HG02763 (cell line): ENCODE measurements around the gene PLAC9.
"Not testable (repeated sequence)": the region's sequence is repeated elsewhere in the genome, so short reads cannot be mapped to it uniquely, and the experiment has no call there.

Source experiments
- ATAC-seq: cut with Tn5 transposase; IDR thresholded peaks from one replicate; pipeline ENCODE4 v1.9.1; 2021; ENCODE audit warnings: mild to moderate bottlenecking, moderate library complexity; ENCODE audit not compliant: unreplicated experiment

PLAC9 gene

DNA sequence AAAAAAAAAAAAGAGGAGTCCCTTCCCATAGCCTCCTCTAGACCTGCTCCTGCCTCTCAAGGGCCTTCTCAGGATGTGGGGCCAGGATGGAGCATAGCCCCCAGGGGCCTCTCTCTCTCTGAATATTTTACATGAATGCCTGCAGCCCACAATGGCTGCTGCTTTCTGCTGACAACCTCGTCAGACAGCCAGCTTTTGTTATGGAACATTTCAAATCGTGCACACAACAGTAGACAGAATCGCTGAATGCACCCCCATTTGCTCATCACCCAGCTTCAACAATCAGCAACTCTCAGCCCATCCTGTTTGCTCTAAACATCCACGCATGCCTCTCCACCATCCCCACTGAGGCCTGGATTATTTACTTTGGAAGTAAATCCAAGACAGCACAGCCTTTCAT is 5.4 kb downstream of the PLAC9 start:
- no peak for ATAC-seq

DNA sequence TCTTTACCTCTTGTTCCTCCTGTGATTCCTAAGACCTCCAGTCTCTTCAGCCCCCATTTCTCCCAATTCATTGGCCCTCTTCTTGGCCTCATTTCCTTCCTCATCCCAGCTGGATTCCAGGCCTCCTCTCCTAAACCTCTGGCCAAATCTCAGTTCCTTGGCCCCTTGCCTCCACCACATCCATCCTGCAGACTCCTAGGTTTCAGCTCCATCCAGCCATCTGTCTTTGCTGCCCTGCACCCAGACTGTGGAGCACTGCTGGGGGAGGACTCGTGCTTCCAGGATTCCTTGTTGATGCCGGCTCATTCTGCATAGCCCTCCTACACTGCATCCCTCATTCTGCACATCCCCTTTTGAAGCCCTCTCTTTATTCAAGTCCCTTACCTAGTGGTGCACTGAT is 6.7 kb downstream of the PLAC9 start:
- no peak for ATAC-seq

DNA sequence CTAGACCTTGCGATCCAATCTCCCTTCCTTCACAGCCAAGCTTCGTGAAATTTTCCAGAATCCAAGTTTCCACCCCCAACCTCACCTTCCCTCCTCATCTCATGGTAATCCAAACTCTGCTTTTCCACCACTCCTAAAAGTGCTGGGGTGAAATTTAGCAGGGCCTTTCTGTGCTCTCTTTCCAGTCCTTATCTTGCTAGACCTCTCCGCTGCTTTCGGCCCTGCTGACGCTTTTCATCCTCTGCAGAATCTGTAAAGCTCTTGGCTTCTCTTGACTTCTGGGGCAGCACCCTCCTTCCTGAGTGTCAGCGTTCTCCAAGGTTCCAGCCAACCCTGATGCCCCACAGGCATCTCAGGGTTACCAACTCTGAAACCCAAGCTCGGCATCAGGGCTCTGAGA is 7.7 kb downstream of the PLAC9 start:
- ATAC-seq: no peak

DNA sequence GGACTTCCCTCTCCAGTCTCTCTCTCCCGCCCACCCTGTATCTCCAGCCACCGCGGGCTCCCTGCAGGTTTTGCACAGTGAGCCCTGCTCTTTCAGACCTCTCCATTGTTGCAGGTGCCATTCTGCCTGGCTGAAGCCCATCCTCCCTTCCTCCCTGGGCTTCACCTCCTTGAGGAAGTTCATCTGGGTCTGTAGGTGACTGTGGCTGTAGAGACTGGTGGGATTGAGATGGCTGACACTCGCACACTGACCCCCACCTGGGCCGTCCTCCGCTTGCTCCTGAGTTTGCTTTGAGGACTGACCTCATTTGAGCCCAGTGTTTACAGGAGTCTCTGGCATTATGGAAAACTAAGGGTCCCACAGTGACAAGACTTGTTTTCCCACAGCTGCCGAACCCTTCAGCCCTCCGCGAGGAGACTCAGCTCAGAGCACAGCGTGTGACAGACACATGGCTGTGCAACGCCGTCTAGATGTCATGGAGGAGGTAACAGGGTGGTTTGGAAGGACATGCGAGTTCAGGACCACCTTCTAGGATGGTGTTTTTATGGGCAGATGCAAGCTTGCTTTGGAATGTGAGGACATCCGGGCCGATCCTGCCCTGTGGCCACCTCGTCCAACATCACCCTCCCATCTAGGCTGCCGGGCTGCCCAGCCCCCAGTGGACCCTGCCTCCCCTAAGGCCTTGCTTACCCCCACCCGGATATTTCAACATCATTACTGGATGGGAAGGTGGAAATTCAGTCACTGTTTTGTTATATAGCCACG is 9.3 kb downstream of the PLAC9 start:
- ATAC-seq: no peak

DNA sequence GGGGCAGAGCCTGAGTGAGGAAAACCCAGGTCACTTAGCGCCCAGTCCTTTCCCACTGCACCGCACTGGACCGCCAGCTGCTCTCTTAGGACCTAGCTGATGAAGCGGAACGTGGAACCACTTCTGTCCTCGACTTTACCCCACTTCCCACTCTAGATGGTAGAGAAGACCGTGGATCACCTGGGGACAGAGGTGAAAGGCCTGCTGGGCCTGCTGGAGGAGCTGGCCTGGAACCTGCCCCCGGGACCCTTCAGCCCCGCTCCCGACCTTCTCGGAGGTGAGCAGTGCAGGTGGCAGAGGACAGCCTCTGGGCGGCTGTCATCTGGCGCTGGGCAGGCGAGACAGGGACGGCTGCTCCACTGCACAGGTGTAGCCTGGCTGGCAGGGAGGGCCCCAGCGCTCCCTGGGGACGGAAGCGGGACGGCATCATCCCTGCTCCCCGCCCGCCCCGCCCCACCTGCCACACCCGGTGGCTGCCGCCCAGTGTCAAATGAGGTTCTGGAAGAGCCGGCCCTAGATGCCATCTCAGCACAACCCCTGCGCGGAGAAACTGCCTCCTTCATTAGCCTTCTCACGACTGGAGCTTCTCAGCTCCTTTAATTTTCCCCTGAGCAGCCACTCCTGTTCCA is 11.7 kb downstream of the PLAC9 start:
- ATAC-seq: peak; percentile 69

DNA sequence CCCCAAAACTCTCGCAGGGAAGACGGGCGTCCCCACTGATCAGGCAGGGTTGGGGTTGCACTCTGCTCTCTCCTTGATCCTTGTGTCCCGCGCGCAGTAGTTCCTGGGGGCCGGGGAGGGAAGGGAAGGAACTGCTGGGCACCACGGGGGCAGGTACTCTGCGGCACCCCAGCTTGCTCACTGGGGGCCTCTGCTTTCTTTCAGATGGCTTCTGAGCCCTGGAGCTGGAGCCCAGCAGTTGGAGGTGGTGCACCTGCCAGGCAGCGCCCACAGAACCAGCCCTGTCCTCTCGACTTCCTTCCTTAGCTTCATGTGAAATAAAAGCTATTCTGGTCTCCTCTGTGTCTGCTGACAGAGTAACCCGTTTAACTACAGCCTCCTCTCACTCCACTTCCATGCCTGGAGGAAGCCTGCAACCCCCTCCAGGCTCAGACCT is 12.2 kb downstream of the PLAC9 start:
- peak; percentile 31 for ATAC-seq

DNA sequence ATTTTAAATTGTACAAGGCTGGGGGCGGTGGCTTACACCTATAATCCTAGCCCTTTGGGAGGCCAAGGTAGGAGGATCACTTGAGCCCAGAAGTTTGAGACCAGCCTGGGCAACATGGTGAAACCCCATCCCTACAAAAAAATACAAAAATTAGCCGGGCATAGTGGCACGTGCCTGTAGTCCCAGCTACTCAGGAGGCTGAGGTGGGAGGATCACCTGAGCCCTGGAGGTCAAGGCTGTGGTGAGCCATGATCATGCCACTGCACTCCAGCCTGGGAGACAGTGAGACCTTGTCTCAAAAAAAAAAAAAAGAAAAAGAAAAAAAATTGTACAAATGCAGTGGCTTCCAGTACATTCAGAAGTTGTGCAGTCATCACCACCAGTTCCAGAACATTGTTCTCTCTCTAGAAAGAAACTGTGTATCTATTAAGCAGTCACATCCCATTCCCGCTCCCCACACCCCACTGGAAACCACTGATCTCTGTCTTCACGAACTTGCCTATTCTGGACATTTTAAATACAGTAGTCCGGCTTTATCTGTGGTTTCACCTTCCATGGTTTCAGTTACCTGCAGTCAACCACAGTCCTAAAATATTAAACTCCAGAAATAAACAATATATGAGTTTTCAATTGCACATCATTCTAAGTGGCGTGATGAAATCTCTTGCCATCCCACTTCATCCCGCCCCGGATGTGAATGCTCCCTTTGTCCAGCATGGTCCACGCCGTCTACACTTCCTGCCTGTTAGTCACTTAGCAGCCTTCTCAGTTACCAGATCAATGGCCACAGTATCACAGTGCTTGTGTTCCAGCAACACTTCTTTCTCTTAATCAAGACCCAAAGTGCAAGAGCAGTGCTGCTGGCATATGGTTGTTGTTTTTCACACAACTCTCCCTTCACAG is 13.1 kb downstream of the PLAC9 start:
- not testable (repeated sequence) for ATAC-seq

DNA sequence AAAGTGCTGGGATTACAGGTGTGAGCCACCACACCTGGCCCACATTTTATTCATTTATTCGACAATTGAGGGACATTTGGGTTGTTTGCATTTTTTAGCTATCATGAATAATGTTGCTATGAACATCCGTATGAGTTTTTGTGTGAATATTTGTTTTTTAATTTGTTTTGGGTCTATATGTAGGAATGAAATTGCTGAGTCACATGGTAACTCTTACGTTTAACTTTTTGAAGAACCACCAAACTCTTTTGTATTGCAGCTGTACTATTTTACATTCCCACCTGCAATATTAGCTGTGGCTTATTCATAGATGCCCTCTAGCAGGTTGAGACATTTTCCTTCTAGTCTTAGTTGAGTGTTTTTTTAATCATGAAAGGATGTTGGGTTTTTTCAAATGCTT is 14.4 kb downstream of the PLAC9 start:
- ATAC-seq: no peak

DNA sequence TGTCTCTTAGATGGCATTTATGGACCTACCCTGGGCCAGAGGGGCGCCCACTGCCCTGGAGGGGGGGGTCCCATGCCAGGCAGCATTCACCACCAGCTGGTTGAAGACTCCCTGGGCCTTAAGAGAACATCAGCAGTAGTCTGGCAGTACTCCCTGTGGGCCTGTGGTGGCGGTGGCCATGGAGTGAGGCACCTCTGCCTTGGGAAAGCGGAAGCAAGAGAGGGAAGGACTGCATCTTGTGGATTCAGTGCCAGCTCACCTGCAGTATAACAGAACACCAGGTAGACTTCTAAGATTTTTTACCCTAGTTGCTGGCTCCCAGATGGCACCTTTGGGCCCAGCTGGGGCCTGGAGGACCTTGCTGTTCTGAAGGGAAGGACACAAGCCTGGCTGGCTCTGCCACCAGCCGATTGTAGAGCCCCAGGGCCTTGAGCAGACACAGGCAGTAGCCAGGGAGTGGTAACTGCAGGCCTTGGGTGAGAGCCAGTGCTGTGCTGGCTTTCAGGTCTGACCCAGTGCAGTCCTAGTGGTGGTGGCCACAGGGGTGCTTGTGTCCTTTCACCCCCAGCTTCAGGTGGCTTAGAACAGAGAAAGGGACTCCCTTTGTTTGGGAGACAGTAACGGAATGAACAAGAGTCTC is 15.8 kb downstream of the PLAC9 start:
- ATAC-seq: no peak

DNA sequence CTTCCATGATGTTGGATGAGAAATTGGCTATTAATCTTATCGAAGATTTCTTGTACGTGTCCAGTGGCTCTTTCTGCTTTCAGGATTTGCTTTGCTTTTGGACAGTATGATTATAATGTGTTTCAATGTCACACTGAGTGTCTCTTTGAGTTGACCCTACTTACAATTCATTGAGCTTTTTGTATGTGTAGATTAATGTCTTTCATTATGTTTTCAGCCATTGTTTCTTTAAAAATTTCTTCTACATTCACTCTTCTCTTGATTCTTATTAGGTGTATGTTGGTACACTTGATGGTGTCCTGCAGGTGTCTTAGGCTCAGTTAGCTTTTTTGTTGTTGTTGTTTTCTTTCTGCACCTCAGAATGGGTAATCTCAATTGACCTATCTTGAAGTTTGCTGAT is 16.6 kb downstream of the PLAC9 start:
- ATAC-seq: no peak

DNA sequence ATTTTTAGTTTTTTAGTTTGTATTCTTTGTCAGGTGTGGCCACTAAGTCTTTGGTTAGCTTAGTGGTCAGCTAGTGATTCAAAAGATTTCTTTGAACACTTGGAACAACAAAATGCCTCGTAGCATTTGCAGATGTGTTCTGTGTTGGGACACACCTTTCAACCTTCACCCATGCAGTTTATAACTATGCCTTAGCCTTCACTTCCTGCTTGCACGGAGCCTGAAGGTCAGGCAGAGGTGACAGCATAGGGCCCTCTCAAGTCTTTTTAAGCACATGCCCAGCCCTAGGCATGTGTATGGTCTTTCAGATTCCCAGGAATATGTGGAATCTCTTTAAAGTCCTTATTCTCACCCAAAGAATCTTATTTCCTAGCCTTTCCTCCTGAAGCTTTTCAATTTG is 17.6 kb downstream of the PLAC9 start:
- ATAC-seq: no peak

DNA sequence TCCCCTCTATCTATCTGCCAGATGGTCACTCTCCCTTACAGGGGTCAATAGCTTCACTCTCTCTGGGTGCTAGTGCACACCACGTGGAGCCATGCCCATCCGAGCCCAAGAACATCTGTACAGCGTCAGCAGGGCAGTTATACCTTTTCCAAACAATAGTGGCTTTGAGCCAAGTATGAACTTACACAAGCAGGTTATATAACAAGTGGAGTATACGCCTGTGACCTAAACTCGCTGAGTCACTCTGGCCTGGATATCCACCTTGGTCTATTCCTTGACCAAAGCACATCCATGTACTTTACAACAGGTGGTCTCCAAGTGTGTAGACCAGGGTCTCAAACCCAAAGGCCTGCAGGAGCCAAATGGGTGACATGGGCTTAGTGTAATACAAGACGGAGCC is 20.3 kb downstream of the PLAC9 start:
- ATAC-seq: no peak

DNA sequence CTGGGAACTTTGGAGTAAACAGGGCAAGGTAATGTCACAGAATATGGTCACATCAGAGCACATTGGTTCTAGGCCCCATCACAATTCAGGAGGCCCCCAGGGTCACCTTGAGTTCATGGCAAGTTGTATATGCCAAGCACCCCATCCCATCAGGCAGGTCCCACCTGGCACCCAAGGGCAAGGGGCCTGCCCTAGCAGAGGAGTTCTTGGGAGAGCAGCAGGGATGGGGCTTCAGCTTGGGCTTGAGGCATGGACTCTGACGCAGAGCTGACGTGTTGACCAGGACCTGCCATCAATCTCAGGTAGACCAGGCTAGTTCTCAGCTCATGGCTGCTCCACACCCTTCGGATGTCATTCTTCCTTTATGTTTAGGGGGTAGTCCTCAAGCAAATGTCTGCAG is 20.9 kb downstream of the PLAC9 start:
- ATAC-seq: no peak

DNA sequence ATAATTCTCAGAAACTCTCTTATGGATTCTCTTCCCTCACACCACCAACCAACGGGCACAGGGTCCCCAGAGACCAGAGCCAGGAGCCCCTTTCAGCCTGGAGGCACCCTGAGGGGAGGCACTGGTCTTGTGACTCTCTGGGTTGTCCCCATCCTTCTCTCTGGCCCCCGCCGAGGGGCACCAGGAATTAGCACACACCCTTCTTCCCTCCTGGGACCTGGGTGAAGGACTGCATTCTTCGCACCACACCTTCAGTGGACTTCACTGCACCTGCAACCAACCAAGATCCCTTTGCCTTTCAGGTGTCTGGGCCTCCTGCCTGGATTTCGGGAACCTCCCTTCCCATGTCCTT is 22.1 kb downstream of the PLAC9 start:
- no peak for ATAC-seq

DNA sequence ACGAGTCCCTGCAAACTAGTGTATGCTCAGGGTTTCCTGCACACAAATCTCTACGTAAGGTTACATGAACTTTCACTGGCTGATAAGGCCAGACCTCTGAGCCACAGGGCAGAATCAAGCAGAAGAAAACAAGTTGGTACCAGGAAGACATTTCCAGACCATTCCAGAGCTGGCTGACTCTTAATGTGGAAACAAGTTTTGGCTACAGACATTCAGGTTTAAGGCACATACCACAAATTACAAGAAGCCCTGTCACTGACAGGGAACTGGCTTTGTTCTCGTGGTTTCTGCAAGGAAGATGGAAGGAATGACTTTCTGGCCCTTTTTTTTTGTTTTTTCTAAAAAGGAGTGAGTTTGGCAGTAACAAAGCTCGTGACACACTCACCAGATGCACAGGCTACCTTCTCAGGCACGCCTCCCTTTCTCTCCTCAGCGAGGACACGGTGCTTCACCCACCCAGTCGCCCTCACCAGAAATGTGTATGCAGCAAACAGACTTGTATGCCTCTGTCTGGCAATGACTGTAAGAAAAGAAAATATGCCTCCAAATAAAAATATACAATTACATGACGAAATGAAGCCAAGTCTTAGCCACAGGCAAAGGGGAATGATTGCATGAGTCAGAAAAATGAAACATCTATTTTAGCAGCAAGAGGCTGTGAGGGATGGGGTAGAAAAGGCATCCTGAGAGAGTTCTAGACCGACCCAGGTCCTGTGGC is 22.6 kb downstream of the PLAC9 start:
- ATAC-seq: no peak

DNA sequence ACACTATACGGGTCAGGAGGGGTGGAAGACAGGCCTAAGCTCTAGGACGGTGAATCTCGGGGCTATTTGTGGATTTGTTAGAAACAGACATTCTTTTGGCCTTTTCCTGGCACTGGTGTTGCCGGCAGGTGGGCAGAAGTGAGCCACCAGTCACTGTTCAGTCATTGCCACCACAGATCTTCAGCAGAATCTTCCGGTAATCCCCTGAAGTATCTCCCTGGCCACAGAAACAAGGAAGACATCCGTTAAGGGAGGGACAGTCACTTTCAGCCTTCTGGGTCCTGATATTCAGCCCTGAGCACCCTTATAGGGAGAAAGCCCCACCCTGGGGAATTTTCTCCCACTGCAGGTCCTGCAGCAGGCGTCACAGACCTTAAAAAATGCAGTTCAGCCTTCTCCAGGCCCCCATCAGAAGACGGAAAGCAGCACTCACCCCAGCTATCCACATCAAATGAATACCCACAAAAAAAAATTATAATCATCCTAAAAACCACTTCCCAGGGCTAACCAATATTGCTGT is 23.2 kb downstream of the PLAC9 start:
- no peak for ATAC-seq

DNA sequence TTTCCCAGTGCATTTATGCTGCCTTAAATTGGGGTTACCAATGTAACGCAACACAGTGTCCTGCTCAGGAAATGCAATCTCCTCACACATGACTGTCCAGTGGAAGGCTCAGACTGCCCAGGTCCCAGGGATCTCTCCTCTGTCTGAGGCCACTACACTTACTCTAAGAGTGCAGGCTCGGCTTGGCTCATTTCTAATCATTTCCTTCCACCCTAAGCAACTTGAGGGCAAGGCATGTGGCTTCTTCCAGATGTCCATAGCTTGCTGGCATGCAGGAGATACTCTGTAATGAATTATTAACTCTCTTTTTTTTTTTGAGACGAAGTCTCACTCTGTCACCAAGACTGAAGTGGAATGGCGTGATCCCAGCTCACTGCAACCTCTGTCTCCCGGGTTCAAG is 23.7 kb downstream of the PLAC9 start:
- no peak for ATAC-seq

DNA sequence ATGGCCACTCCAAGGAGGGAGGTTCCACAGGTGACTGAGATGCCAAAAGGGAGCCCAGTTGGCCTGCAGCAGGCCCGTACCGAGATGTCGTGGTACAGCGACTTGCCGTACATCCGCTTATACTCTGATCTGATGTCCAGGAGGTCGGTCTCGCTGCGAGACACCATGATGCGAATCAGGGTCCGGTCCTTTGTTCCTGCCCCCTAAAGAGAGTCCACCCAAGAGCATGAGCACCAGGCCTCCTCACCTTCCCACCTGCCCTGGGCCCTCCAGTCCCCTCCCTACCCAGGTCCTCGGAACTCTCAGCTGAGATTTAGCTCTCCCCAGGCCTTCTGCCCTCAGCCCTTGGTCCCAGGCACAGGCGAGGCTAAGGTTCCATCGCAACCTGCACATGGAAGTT is 25.0 kb downstream of the PLAC9 start:
- ATAC-seq: no peak

DNA sequence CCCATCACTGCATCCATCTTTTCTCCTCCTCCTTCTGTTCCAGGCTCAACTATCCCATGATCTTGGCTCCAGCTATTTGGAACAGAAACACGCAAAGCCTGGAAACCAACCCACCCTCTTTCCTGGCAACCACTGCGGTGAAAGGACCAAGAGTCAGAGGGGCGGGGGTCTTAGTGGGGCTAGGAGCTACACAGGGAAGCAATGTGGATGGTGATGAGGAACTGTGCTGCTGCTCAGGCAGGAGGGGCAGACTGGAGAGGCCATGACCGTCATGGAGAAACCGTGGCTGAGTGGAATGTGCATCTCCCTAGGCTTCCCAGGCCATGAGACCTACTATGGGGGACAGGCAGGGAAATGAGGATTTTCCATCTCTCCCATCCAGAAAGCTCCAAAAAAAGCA is 25.6 kb downstream of the PLAC9 start:
- no peak for ATAC-seq

DNA sequence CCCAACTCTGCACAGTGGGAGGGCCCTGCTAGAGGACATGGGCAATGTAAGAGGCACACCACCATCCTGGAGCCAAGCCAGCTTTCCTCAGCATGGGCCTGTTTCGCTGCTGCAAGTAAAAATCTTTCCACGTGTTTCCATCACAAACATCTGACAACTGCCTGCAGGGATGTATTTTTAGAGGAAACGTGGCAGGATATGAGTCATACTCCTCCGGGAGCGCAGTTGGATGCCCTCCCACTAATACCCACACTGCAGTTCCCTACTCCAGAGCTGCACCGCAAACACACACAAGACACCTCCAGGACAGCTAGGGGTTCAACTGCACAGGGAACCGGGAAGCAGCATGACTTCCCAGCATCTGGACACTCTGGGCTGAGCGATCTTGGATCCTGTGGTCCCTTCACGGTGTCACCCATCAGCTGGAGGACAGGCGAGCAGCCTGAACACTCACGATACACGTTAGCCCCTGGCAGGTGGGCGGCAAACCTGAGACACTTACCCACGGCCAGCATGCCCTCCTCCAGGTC is 26.1 kb downstream of the PLAC9 start:
- ATAC-seq: no peak
